Measurements from ENCODE around the gene SIRT5.

Gene SIRT5

GRCh38 chr6:13534536-13534935 is 39.9 kb upstream of the SIRT5 start:
- no peak overlapping the region for H3K14ac ChIP-seq (ENCODE audit: low read length)
- H2BK5ac ChIP-seq (ENCODE audit: low read depth, low read length, poor library complexity), result no peak overlapping the region
- H3K27me3 ChIP-seq (ENCODE audit: insufficient read depth, low read length), result no peaks in the 10 kb centered on the region
- H2AK5ac ChIP-seq (ENCODE audit: low read length), result no peak overlapping the region
- no peak overlapping the region for H3K18ac ChIP-seq (ENCODE audit: low read length)
- H4K91ac ChIP-seq (ENCODE audit: low read depth, low read length), result no peak overlapping the region
- no peaks in the 10 kb centered on the region for H3K36me3 ChIP-seq (ENCODE audit: control insufficient read depth in 1 of 2, insufficient read depth in 2 of 2, low read length in 2 of 2)
- H3K9me3 ChIP-seq (ENCODE audit: insufficient read depth, low read depth, low read length), result peaks cover 1% of the 10 kb centered on the region
- no CpG with 5 or more reads among the region's 3 CpGs for WGBS (ENCODE audit: extremely low coverage, insufficient coverage, insufficient read length)
- H3K23ac ChIP-seq (ENCODE audit: low read length), result peak overlapping the region; percentile 56
- H3K79me2 ChIP-seq (ENCODE audit: control insufficient read depth, insufficient read depth, low read length, poor library complexity), result no peaks in the 10 kb centered on the region
- no peaks in the 10 kb centered on the region for H3K4me1 ChIP-seq (ENCODE audit: control insufficient read depth in 1 of 2, insufficient read depth in 2 of 2, low read length in 2 of 2)
- H3K4me2 ChIP-seq (ENCODE audit: low read length), result no peak overlapping the region
- DNase-seq, result no peak
- no peak overlapping the region for H3K9ac ChIP-seq (ENCODE audit: low read length)
- H2BK120ac ChIP-seq (ENCODE audit: insufficient read depth, low read length, poor library complexity), result no peak overlapping the region
- no peak overlapping the region for H3K4me3 ChIP-seq (ENCODE audit: low read depth, low read length)
- no peak overlapping the region for H4K12ac ChIP-seq (ENCODE audit: low read depth, low read length)
- no peak overlapping the region for H3K27ac ChIP-seq (ENCODE audit: low read depth, low read length)
- no peak overlapping the region for H2AFZ ChIP-seq (ENCODE audit: insufficient read depth, low read length, poor library complexity)
- no peak overlapping the region for H3K4ac ChIP-seq (ENCODE audit: low read depth, low read length)
- H4K8ac ChIP-seq (ENCODE audit: low read depth, low read length), result no peak overlapping the region
- H3K79me1 ChIP-seq (ENCODE audit: low read length), result no peaks in the 10 kb centered on the region
- H2BK12ac ChIP-seq (ENCODE audit: low read length), result no peak overlapping the region

- Histone ChIP-seq H2BK5ac (ENCODE audit: low read depth, low read length, poor library complexity) (no peak overlapping the region), H3K4ac (ENCODE audit: low read depth, low read length) (no peak overlapping the region), H2AFZ (ENCODE audit: insufficient read depth, low read length, poor library complexity) (no peak overlapping the region), H3K79me2 (ENCODE audit: control insufficient read depth, insufficient read depth, low read length, poor library complexity) (no peaks in the 10 kb centered on the region), H4K12ac (ENCODE audit: low read depth, low read length) (no peak overlapping the region), H3K36me3 (ENCODE audit: control insufficient read depth in 1 of 2, insufficient read depth in 2 of 2, low read length in 2 of 2) (no peaks in the 10 kb centered on the region), H3K23ac (ENCODE audit: low read length) (no peak overlapping the region), H2BK120ac (ENCODE audit: insufficient read depth, low read length, poor library complexity) (no peak overlapping the region), H3K4me3 (ENCODE audit: low read depth, low read length) (no peak overlapping the region), H3K9ac (ENCODE audit: low read length) (no peak overlapping the region), H4K8ac (ENCODE audit: low read depth, low read length) (no peak overlapping the region), H3K27me3 (ENCODE audit: insufficient read depth, low read length) (no peaks in the 10 kb centered on the region), H2AK5ac (ENCODE audit: low read length) (no peak overlapping the region), H3K14ac (ENCODE audit: low read length) (no peak overlapping the region), H3K79me1 (ENCODE audit: low read length) (no peaks in the 10 kb centered on the region), H3K18ac (ENCODE audit: low read length) (no peak overlapping the region), H2BK12ac (ENCODE audit: low read length) (no peak overlapping the region), H3K9me3 (ENCODE audit: insufficient read depth, low read depth, low read length) (peaks cover 1% of the 10 kb centered on the region), H4K91ac (ENCODE audit: low read depth, low read length) (no peak overlapping the region), H3K27ac (ENCODE audit: low read depth, low read length) (no peak overlapping the region), H3K4me1 (ENCODE audit: control insufficient read depth in 1 of 2, insufficient read depth in 2 of 2, low read length in 2 of 2) (no peaks in the 10 kb centered on the region), H3K4me2 (ENCODE audit: low read length) (no peak overlapping the region)
- DNase-seq, result no peak
- WGBS (ENCODE audit: extremely low coverage, insufficient coverage, insufficient read length), result no CpG with 5 or more reads among the region's 3 CpGs
These were observed 39.1 kb upstream of the SIRT5 start for GRCh38 chr6:13535306-13535705.

GRCh38 chr6:13536796-13537526 is 37.4 kb upstream of the SIRT5 start:
- Histone ChIP-seq H2AFZ (ENCODE audit: insufficient read depth, low read length, poor library complexity) (no peak overlapping the region), H2BK5ac (ENCODE audit: low read depth, low read length, poor library complexity) (no peak overlapping the region), H3K9me3 (ENCODE audit: insufficient read depth, low read depth, low read length) (peaks cover 1% of the 10 kb centered on the region), H3K14ac (ENCODE audit: low read length) (no peak overlapping the region), H3K4me3 (ENCODE audit: low read depth, low read length) (no peak overlapping the region), H2BK120ac (ENCODE audit: insufficient read depth, low read length, poor library complexity) (no peak overlapping the region), H3K27ac (ENCODE audit: low read depth, low read length) (no peak overlapping the region), H3K18ac (ENCODE audit: low read length) (no peak overlapping the region), H4K8ac (ENCODE audit: low read depth, low read length) (no peak overlapping the region), H3K4me1 (ENCODE audit: control insufficient read depth in 1 of 2, insufficient read depth in 2 of 2, low read length in 2 of 2) (no peaks in the 10 kb centered on the region), H3K4me2 (ENCODE audit: low read length) (no peak overlapping the region), H3K79me1 (ENCODE audit: low read length) (no peaks in the 10 kb centered on the region), H2AK5ac (ENCODE audit: low read length) (no peak overlapping the region), H3K23ac (ENCODE audit: low read length) (no peak overlapping the region), H2BK12ac (ENCODE audit: low read length) (no peak overlapping the region), H3K79me2 (ENCODE audit: control insufficient read depth, insufficient read depth, low read length, poor library complexity) (no peaks in the 10 kb centered on the region), H4K12ac (ENCODE audit: low read depth, low read length) (no peak overlapping the region), H3K36me3 (ENCODE audit: control insufficient read depth in 1 of 2, insufficient read depth in 2 of 2, low read length in 2 of 2) (no peaks in the 10 kb centered on the region), H3K4ac (ENCODE audit: low read depth, low read length) (no peak overlapping the region), H3K27me3 (ENCODE audit: insufficient read depth, low read length) (no peaks in the 10 kb centered on the region), H3K9ac (ENCODE audit: low read length) (no peak overlapping the region), H4K91ac (ENCODE audit: low read depth, low read length) (no peak overlapping the region)
- WGBS (ENCODE audit: extremely low coverage, insufficient coverage, insufficient read length), result no CpG with 5 or more reads among the region's 4 CpGs
- no peak for DNase-seq

- Histone ChIP-seq H3K9me3 (ENCODE audit: insufficient read depth, low read depth, low read length) (peaks cover 1% of the 10 kb centered on the region), H2BK5ac (ENCODE audit: low read depth, low read length, poor library complexity) (no peak overlapping the region), H3K18ac (ENCODE audit: low read length) (no peak overlapping the region), H3K4ac (ENCODE audit: low read depth, low read length) (no peak overlapping the region), H3K79me1 (ENCODE audit: low read length) (no peaks in the 10 kb centered on the region), H4K8ac (ENCODE audit: low read depth, low read length) (no peak overlapping the region), H2BK12ac (ENCODE audit: low read length) (no peak overlapping the region), H3K9ac (ENCODE audit: low read length) (no peak overlapping the region), H3K79me2 (ENCODE audit: control insufficient read depth, insufficient read depth, low read length, poor library complexity) (no peaks in the 10 kb centered on the region), H3K36me3 (ENCODE audit: control insufficient read depth in 1 of 2, insufficient read depth in 2 of 2, low read length in 2 of 2) (no peaks in the 10 kb centered on the region), H2AK5ac (ENCODE audit: low read length) (no peak overlapping the region), H3K23ac (ENCODE audit: low read length) (no peak overlapping the region), H3K27me3 (ENCODE audit: insufficient read depth, low read length) (no peaks in the 10 kb centered on the region), H4K91ac (ENCODE audit: low read depth, low read length) (no peak overlapping the region), H3K27ac (ENCODE audit: low read depth, low read length) (no peak overlapping the region), H2AFZ (ENCODE audit: insufficient read depth, low read length, poor library complexity) (no peak overlapping the region), H3K4me2 (ENCODE audit: low read length) (no peak overlapping the region), H3K4me3 (ENCODE audit: low read depth, low read length) (no peak overlapping the region), H4K12ac (ENCODE audit: low read depth, low read length) (no peak overlapping the region), H3K14ac (ENCODE audit: low read length) (no peak overlapping the region), H2BK120ac (ENCODE audit: insufficient read depth, low read length, poor library complexity) (no peak overlapping the region), H3K4me1 (ENCODE audit: control insufficient read depth in 1 of 2, insufficient read depth in 2 of 2, low read length in 2 of 2) (no peaks in the 10 kb centered on the region)
- no peak for DNase-seq
- WGBS (ENCODE audit: extremely low coverage, insufficient coverage, insufficient read length), result no CpG with 5 or more reads among the region's 2 CpGs
These were observed 36.9 kb upstream of the SIRT5 start for GRCh38 chr6:13537527-13537897.
